HG03095 (cell line): ENCODE results near the gene C1orf146.
"Not testable (repeated sequence)": the region's sequence is repeated elsewhere in the genome, so short reads cannot be mapped to it uniquely, and the experiment has no call there.

Source experiments
- ATAC-seq: cut with Tn5 transposase; IDR thresholded peaks from one replicate; pipeline ENCODE4 v1.9.1; 2021; ENCODE audit warnings: moderate library complexity; ENCODE audit not compliant: unreplicated experiment

The C1orf146 gene

DNA sequence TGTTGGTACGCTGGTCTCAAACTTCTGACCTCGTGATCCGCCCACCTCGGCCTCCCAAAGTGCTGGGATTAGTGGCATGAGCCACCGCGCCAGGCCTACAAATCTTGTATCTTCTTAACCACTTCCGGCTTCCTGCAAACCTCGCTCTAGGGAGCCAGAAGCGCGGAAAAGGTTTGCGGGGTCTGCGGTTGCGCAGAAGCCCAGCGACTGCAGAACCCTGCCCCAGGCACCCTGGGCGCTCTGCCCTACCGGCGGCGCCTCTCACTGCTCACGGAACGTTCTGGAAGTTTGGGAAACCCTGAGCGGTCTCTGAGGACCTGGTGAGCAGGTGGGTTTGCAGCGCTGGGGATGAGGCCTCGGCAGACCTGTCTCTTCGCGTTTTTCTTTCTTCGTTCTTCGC, at the start of gene C1orf146:
C1orf146 (plus strand) TSS at position 195 of the 400 bp plus-strand sequence. CDS start 13,506 bp downstream, outside the sequence.
- no peak for ATAC-seq

- no peak for ATAC-seq
Measured at GRCh38 chr1:92168657-92169056, 49.1 kb upstream of the C1orf146 start.

- ATAC-seq: no peak
Measured at GRCh38 chr1:92169214-92170005, 48.3 kb upstream of the C1orf146 start.

- ATAC-seq: no peak
Measured at GRCh38 chr1:92184632-92185031, 33.1 kb upstream of the C1orf146 start.

DNA sequence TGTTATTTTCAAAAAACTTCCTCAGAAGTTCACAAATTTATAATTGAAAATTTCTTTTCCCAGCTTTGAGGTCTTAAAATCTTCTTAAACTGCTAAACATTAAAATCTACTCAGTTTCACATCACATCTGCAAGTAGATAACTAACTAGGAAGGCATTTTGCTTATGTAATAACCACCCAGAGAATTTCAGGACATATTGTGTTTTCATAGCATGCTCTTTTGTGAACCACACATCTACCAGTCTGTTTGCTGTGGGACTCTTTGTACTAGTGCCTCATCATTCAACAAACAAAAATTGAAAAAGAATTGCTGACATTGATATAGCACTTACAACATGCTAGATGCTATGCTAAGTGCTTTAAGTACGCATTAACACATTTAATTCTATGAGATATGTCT, 31.6 kb upstream of the C1orf146 start:
- ATAC-seq: no peak

DNA sequence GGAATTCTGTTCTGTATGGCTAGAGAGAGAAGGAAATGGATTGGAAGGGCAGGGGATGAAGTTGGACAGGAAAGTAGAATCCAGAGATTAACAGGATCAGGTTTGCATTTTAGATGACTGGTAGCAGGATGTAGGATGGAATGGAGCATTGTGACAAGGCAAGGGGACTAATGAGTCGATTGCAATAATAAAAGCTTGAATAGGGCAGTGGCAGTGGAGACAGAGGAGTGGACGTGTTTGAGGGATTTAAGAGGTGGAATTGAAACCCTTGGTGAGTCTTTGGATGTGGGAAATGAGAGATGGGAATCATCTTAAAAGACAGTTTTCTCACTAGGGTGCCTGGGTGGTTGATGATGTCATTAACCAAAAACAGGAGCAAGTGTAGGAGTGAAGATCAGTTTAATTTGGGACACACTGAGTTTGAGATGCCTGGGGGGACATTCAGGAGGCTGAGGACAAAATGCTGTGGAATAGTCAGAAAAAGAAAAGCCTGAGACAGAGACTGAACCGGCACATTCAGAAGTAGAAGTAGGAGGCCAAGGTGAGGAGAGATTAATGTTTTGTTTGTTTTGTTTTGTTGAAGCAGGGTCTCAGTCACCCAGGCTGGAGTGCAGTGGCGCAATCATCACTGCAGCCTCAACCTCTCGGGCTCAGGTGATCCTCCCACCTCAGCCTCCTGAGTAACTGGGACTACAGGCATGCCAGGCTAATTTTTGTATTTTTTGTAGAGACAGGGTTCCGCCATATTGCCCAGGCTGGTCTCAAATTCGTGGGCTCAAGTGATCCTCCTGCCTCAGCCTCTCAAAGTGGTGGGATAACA, 29.1 kb upstream of the C1orf146 start:
- no peak for ATAC-seq

DNA sequence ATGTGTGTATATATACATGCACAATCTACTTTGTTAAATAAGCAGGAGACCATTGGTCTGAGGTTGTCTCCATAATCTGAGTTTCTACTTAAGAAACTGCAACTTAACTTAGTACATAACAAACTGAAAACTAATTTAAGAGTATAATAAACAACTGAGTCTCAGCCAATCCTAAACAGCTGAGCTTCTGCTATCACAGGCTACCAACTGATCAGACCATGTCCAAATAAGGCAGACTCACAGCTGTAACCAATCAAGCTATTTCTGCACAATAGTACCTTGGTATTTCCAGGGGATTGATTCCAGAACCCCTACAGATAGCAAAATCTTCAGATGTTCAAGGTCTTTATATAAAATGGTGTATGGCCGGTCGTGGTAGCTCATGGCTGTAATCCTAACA, 26.0 kb upstream of the C1orf146 start:
- no peak for ATAC-seq

- ATAC-seq: no peak
Measured at GRCh38 chr1:92192246-92192645, 25.5 kb upstream of the C1orf146 start.

- no peak for ATAC-seq
Measured at GRCh38 chr1:92194511-92194910, 23.2 kb upstream of the C1orf146 start.

DNA sequence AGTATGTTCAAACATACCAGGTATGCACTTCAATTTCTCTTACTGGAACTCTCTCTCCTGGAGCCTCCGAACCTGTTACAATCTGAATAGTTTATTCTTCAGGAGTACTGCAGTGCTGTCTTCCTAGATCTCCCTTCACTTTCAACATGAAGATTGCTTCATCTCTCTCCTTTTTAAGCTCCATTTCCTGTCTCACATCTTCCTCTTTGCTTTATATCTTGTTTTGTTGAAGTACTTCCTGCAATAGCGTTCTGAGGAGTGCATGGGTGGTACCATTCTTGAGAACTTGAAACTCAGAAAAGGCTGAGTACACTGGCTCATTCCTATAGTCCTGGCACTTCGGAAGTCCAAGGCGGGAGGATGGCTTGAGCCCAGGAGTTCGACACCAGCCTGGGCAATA, 15.7 kb upstream of the C1orf146 start:
- ATAC-seq: no peak

GRCh38 chr1:92203105-92203504, 14.6 kb upstream of the C1orf146 start:
- no peak for ATAC-seq

- ATAC-seq: no peak
Measured at GRCh38 chr1:92210701-92211100, 7.0 kb upstream of the C1orf146 start.

GRCh38 chr1:92211166-92211565, 6.5 kb upstream of the C1orf146 start:
- ATAC-seq: no peak

- no peak for ATAC-seq
Measured at GRCh38 chr1:92218559-92218958, 844 bp downstream of the C1orf146 start.

DNA sequence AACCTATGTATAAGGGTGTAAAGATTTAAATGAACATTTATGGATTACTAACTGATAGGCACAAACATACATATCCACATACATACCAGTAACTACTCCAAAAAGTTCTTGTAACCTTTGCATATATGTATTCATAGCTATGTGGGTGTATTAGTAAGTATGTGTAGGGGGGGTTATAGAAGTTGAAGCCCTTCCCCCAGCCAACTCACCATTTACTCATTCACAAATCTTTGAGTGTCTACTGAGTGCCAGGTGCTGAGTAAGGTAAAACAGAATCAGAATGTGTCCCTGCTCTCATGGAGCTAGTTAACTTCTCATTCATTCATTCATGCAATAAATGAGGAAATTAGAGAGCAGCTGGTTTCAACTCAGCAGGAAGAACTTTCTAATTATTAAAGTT, 1.3 kb downstream of the C1orf146 start:
- no peak for ATAC-seq

GRCh38 chr1:92228401-92228800, 10.7 kb downstream of the C1orf146 start:
- ATAC-seq: no peak

GRCh38 chr1:92230736-92231135, 13.0 kb downstream of the C1orf146 start:
- no peak for ATAC-seq

- no peak for ATAC-seq
Measured at GRCh38 chr1:92240034-92240433, 22.3 kb downstream of the C1orf146 start.

- ATAC-seq: no peak
Measured at GRCh38 chr1:92244376-92244775, 26.7 kb downstream of the C1orf146 start.

GRCh38 chr1:92254714-92255113, 37.0 kb downstream of the C1orf146 start:
- not testable (repeated sequence) for ATAC-seq

- ATAC-seq: no peak
Measured at GRCh38 chr1:92259350-92259749, 41.6 kb downstream of the C1orf146 start.

GRCh38 chr1:92262516-92262915, 44.8 kb downstream of the C1orf146 start:
- ATAC-seq: no peak
